ENCODE results near the gene TXNDC8.

GRCh38 chr9:110370315-110370714, 32.7 kb upstream of the TXNDC8 start:
- TF ChIP-seq CTCF (IDR thresholded peaks at IDR 0.05; ENCODE audit: low read depth, low read length, poor library complexity, severe bottlenecking) (no peak), EZH2phosphoT487 (IDR thresholded peaks at IDR 0.05; ENCODE audit: borderline replicate concordance, low read length) (no peak)
